IPS-NIHi11 (cell line): ENCODE measurements around the gene CROCC.
A peak's percentile ranks its signal among the peaks of the same experiment; 100 is the strongest.
"Not testable (repeated sequence)": the region's sequence is repeated elsewhere in the genome, so short reads cannot be mapped to it uniquely, and the experiment has no call there.

Source experiments
- DNase-seq: peaks from one replicate; pipeline ENCODE4 v3.0.0; 2012; ENCODE audit warnings: mixed read lengths, low spot score

The CROCC gene

GRCh38 chr1:16895598-16896315 lies 26.0 kb upstream of the CROCC start, which contains the start of gene RNU1-2:
RNU1-2 (plus strand) TSS chr1:16895980.
- DNase-seq = peak; percentile 66

- not testable (repeated sequence) for DNase-seq
Observed at GRCh38 chr1:16896316-16897055, 25.2 kb upstream of the CROCC start.

GRCh38 chr1:16897653-16898052 lies 24.1 kb upstream of the CROCC start:
- DNase-seq = not testable (repeated sequence)

GRCh38 chr1:16898298-16898697 lies 23.4 kb upstream of the CROCC start:
- DNase-seq = not testable (repeated sequence)

- not testable (repeated sequence) for DNase-seq
Observed at GRCh38 chr1:16899020-16899419, 22.7 kb upstream of the CROCC start.

GRCh38 chr1:16900751-16901150 lies 21.0 kb upstream of the CROCC start:
- DNase-seq = no peak

- not testable (repeated sequence) for DNase-seq
Observed at GRCh38 chr1:16901371-16901770, 20.4 kb upstream of the CROCC start.

- no peak for DNase-seq
Observed at GRCh38 chr1:16903054-16903453, 18.7 kb upstream of the CROCC start.

GRCh38 chr1:16903458-16903796 lies 18.3 kb upstream of the CROCC start:
- no peak for DNase-seq

- DNase-seq = peak; percentile 94
Observed at GRCh38 chr1:16904560-16905109, 17.1 kb upstream of the CROCC start.

- DNase-seq = peak; percentile 38
Observed at GRCh38 chr1:16905110-16905867, 16.4 kb upstream of the CROCC start.

- DNase-seq = no peak
Observed at GRCh38 chr1:16905868-16906702, 15.6 kb upstream of the CROCC start.

- DNase-seq = no peak
Observed at GRCh38 chr1:16906873-16907272, 14.9 kb upstream of the CROCC start.

GRCh38 chr1:16907870-16908758 lies 13.6 kb upstream of the CROCC start:
- DNase-seq = no peak

- not testable (repeated sequence) for DNase-seq
Observed at GRCh38 chr1:16911851-16912721, 9.6 kb upstream of the CROCC start.

- not testable (repeated sequence) for DNase-seq
Observed at GRCh38 chr1:16912742-16913141, 9.0 kb upstream of the CROCC start.

GRCh38 chr1:16913181-16913832 lies 8.4 kb upstream of the CROCC start:
- no peak for DNase-seq

GRCh38 chr1:16913833-16914662 lies 7.7 kb upstream of the CROCC start:
- DNase-seq = peak; percentile 100
